ENCODE measurements around the gene SLITRK3. TPM values are rescaled to one million over a fixed set of nuclear protein-coding genes. Genes with fewer than 3 reads are reported as not detected.

Gene SLITRK3
- total and polyA plus RNA-seq, 7 donors = 0.03 to 0.11 (median 0.08) TPM; not detected in 4

- H3K27ac ChIP-seq = no peak overlapping the region
- ATAC-seq (peak in 1 of 4 donors; percentile 42), DNase-seq (peak in 1 of 2 donors; percentile 23)
- 3% methylated on average over 45 to 48 of the region's 50 CpGs for WGBS, 3 donors
- peak overlapping the region; percentile 59 for H3K4me3 ChIP-seq
- no peak for TF ChIP-seq CTCF (IDR thresholded peaks at IDR 0.05)
- intact Hi-C loops (cut with DNase I) = no loop called here
- no peaks in the 10 kb centered on the region for H3K9me3 ChIP-seq
- peaks cover 0 to 69% (median 23%) of the 10 kb centered on the region in 3 donors for H3K27me3 ChIP-seq (ENCODE audit: insufficient read depth in 3 of 3, low read length in 2 of 3)
- no peaks in the 10 kb centered on the region for H3K36me3 ChIP-seq (ENCODE audit: insufficient read depth in 1 of 2, low read depth in 1 of 2)
- peaks cover 13% of the 10 kb centered on the region for H3K4me1 ChIP-seq
These were observed 645 bp upstream of the SLITRK3 start for GRCh38 chr3:165196577-165197480.

GRCh38 chr3:165195241-165195639 is 944 bp downstream of the SLITRK3 start:
- intact Hi-C loops (cut with DNase I) = no loop called here
- Histone ChIP-seq H3K27me3 (ENCODE audit: insufficient read depth in 3 of 3, low read length in 2 of 3) (peaks cover 0 to 66% (median 23%) of the 10 kb centered on the region in 3 donors), H3K27ac (no peak overlapping the region), H3K4me1 (peaks cover 13% of the 10 kb centered on the region), H3K4me3 (peak overlapping the region; percentile 59), H3K9me3 (no peaks in the 10 kb centered on the region), H3K36me3 (ENCODE audit: insufficient read depth in 1 of 2, low read depth in 1 of 2) (no peaks in the 10 kb centered on the region)
- DNase-seq (no peak), ATAC-seq (peak in 1 of 4 donors; percentile 25)
- 3 to 7% (median 6%) methylated on average over 18 of the region's 18 CpGs for WGBS, 3 donors
- TF ChIP-seq CTCF (IDR thresholded peaks at IDR 0.05) = no peak

- intact Hi-C loops (cut with DNase I) = no loop called here
- peak overlapping the region; percentile 59 for H3K4me3 ChIP-seq
- TF ChIP-seq CTCF (IDR thresholded peaks at IDR 0.05) = no peak
- DNase-seq (no peak), ATAC-seq (peak in 1 of 4 donors; percentile 11)
- WGBS, 3 donors = 6 to 7% (median 7%) methylated on average over 22 of the region's 22 CpGs
- H3K4me1 ChIP-seq = peaks cover 13% of the 10 kb centered on the region
- H3K9me3 ChIP-seq = no peaks in the 10 kb centered on the region
- H3K36me3 ChIP-seq (ENCODE audit: insufficient read depth in 1 of 2, low read depth in 1 of 2) = no peaks in the 10 kb centered on the region
- no peak overlapping the region for H3K27ac ChIP-seq
- H3K27me3 ChIP-seq (ENCODE audit: insufficient read depth in 3 of 3, low read length in 2 of 3) = peaks cover 0 to 64% (median 23%) of the 10 kb centered on the region in 3 donors
These were observed 1.5 kb downstream of the SLITRK3 start for GRCh38 chr3:165194511-165195240.

GRCh38 chr3:165193366-165194254 is 2.6 kb downstream of the SLITRK3 start:
- WGBS, 3 donors = 2 to 4% (median 3%) methylated on average over 18 of the region's 18 CpGs
- Histone ChIP-seq H3K4me1 (peaks cover 13% of the 10 kb centered on the region), H3K9me3 (no peaks in the 10 kb centered on the region), H3K36me3 (ENCODE audit: insufficient read depth in 1 of 2, low read depth in 1 of 2) (no peaks in the 10 kb centered on the region), H3K27me3 (ENCODE audit: insufficient read depth in 3 of 3, low read length in 2 of 3) (peaks cover 0 to 54% (median 23%) of the 10 kb centered on the region in 3 donors), H3K27ac (no peak overlapping the region), H3K4me3 (peak overlapping the region; percentile 27)
- DNase-seq = no peak
- peak in 1 of 4 donors; percentile 42 for ATAC-seq
- TF ChIP-seq CTCF (IDR thresholded peaks at IDR 0.05) = no peak
- intact Hi-C loops (cut with DNase I) = no loop called here

All from psoas muscle (tissue), 8 donors.